ENCODE measurements around the gene CBX5. TPM values are rescaled to one million over a fixed set of nuclear protein-coding genes. Genes with fewer than 3 reads are reported as not detected.
A peak's percentile ranks its signal among the peaks of the same experiment; 100 is the strongest.

Gene CBX5
- polyA plus RNA-seq, 1 of the 3 experiments (the other 2 are of a cell fraction) = 11.6 TPM

DNA sequence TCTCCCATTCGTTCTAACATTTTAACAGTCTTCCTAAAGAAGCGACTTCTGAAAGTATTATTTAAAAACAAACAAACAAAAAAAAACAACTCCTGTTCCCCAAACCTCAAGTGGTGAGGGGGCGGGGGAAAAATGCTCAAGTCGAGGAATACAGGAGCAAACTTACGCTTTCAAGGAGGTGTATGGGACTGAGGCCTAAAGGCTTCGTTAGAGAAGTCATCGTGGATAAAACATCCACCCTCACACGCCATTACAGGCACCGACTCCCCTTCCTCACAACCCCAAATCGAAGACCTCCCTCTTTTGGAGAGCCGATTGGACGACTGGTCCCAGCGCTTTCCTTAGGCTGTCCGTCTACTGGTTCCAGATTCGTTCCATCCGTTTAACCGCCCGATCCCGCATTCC, 693 bp downstream of the CBX5 start:
- peaks cover 48% of the 10 kb centered on the region for H3F3A ChIP-seq (replicated peaks; ENCODE audit: insufficient read depth)
- H3K36me3 ChIP-seq (replicated peaks in 1 of 2; ENCODE audit: control insufficient read depth in 1 of 2, insufficient read depth in 2 of 2, low read length in 1 of 2) = peaks cover 30 to 33% of the 10 kb centered on the region in 2 experiments
- TF ChIP-seq FOXM1 (IDR thresholded peaks at IDR 0.05; ENCODE audit: low read depth) (no peak), SIN3A (IDR thresholded peaks at IDR 0.05; ENCODE audit: borderline replicate concordance, low read depth, low read length) (no peak), YY1 (IDR thresholded peaks at IDR 0.05; ENCODE audit: low read depth) (peak; percentile 56; the same call in 1 of the 2 replicates), ELF1 (IDR thresholded peaks at IDR 0.05) (0 out of 2 replicates have a peak, but pooled peaks have one; percentile 11), TEAD4 (IDR thresholded peaks at IDR 0.05; ENCODE audit: borderline replicate concordance, insufficient read depth) (0 out of 2 replicates have a peak, but pooled peaks have one; percentile 57), GABPA (IDR thresholded peaks at IDR 0.05; ENCODE audit: low read depth) (peak; percentile 3; the same call in 1 of the 2 replicates), SMC3 (IDR thresholded peaks at IDR 0.05; ENCODE audit: low read depth, low read length) (no peak)
- TF ChIP-seq, protein P1, sequence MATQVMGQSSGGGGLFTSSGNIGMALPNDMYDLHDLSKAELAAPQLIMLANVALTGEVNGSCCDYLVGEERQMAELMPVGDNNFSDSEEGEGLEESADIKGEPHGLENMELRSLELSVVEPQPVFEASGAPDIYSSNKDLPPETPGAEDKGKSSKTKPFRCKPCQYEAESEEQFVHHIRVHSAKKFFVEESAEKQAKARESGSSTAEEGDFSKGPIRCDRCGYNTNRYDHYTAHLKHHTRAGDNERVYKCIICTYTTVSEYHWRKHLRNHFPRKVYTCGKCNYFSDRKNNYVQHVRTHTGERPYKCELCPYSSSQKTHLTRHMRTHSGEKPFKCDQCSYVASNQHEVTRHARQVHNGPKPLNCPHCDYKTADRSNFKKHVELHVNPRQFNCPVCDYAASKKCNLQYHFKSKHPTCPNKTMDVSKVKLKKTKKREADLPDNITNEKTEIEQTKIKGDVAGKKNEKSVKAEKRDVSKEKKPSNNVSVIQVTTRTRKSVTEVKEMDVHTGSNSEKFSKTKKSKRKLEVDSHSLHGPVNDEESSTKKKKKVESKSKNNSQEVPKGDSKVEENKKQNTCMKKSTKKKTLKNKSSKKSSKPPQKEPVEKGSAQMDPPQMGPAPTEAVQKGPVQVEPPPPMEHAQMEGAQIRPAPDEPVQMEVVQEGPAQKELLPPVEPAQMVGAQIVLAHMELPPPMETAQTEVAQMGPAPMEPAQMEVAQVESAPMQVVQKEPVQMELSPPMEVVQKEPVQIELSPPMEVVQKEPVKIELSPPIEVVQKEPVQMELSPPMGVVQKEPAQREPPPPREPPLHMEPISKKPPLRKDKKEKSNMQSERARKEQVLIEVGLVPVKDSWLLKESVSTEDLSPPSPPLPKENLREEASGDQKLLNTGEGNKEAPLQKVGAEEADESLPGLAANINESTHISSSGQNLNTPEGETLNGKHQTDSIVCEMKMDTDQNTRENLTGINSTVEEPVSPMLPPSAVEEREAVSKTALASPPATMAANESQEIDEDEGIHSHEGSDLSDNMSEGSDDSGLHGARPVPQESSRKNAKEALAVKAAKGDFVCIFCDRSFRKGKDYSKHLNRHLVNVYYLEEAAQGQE (IDR thresholded peaks at IDR 0.05; ENCODE audit: low read depth, low read length) = peak; percentile 32; the same call in 1 of the 2 replicates
- H3K4me2 ChIP-seq = peak overlapping the region; percentile 86
- H3K9ac ChIP-seq = peak overlapping the region; percentile 98
- peaks cover 32% of the 10 kb centered on the region for H4K20me1 ChIP-seq (ENCODE audit: insufficient read depth)
- no peaks in the 10 kb centered on the region for H3K9me3 ChIP-seq
- no peak for DNase-seq
- peaks cover 87% of the 10 kb centered on the region for H3K79me2 ChIP-seq (ENCODE audit: insufficient read depth)
- H3K9me2 ChIP-seq = no peaks in the 10 kb centered on the region
- ChIA-PET CTCF (interaction anchor here (0.7 to 2.9 kb wide), 8 partner anchors 15 to 100 kb away, joined by 3 to 13 read pairs (median 4); no protein-coding TSS in a partner anchor), POLR2A (interaction anchor here (0.7 to 3.5 kb wide), 12 partner anchors 8 to 93 kb away, joined by 3 to 36 read pairs (median 12); partner anchors contain the start of gene COPZ1)
- no peaks in the 10 kb centered on the region for H3K27me3 ChIP-seq (ENCODE audit: insufficient read depth)
- H3K4me1 ChIP-seq (ENCODE audit: control insufficient read depth in 1 of 2, insufficient read depth in 2 of 2, low read depth in 1 of 2, low read length in 1 of 2) = peaks cover 15 to 25% of the 10 kb centered on the region in 2 experiments; a peak in 3 of 4 replicates
- WGBS (ENCODE audit: low lambda C conversion rate) = 2% methylated on average over 19 of the region's 19 CpGs
- H2AFZ ChIP-seq (ENCODE audit: low read depth) = no peak overlapping the region
- H3K4me3 ChIP-seq (ENCODE audit: low read depth in 2 of 2, low read length in 1 of 2) = peak overlapping the region; percentile 80 to 88
- H3K27ac ChIP-seq (ENCODE audit: low read depth in 2 of 2, low read length in 1 of 2) = peak overlapping the region; percentile 93 to 99

DNA sequence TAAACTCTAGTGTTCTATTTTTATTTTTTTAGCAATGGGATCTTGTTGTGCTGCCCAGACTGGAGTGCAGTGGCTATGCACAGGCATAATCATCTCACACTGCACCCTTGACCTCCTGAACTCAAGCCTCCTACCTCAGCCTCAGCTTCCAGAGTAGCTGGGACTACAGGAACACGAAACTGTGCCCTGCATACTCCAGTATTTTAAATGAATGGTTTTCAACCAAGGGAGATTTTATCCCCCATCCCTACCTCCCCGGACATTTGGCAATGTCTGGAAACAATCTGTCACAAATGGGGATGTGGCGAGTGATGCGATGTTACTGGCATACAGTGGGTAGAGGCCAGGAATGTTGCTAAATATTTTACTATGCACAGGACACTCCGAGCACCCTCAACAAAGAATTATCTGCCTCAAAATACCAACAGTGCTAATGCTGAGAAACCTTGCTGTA, 2.1 kb downstream of the CBX5 start:
- peaks cover 87% of the 10 kb centered on the region for H3K79me2 ChIP-seq (ENCODE audit: insufficient read depth)
- no peak for DNase-seq
- 30% methylated on average over 5 of the region's 5 CpGs for WGBS (ENCODE audit: low lambda C conversion rate)
- H3K27me3 ChIP-seq (ENCODE audit: insufficient read depth) = no peaks in the 10 kb centered on the region
- no peaks in the 10 kb centered on the region for H3K9me2 ChIP-seq
- H2AFZ ChIP-seq (ENCODE audit: low read depth) = no peak overlapping the region
- H3F3A ChIP-seq (replicated peaks; ENCODE audit: insufficient read depth) = peaks cover 39% of the 10 kb centered on the region
- H4K20me1 ChIP-seq (ENCODE audit: insufficient read depth) = peaks cover 18% of the 10 kb centered on the region
- ChIA-PET POLR2A (no interaction called here), CTCF (interaction anchor here (0.8 to 1.0 kb wide), 2 partner anchors 26 to 101 kb away, joined by 3 to 4 read pairs; no protein-coding TSS in a partner anchor)
- H3K9me3 ChIP-seq = no peaks in the 10 kb centered on the region
- H3K27ac ChIP-seq (ENCODE audit: low read depth in 2 of 2, low read length in 1 of 2) = peak overlapping the region; percentile 93 to 99
- H3K4me3 ChIP-seq (ENCODE audit: low read depth in 2 of 2, low read length in 1 of 2) = peak overlapping the region; percentile 80 to 88
- H3K4me2 ChIP-seq = peak overlapping the region; percentile 86
- peaks cover 6 to 12% of the 10 kb centered on the region in 2 experiments; a peak in 3 of 4 replicates for H3K4me1 ChIP-seq (ENCODE audit: control insufficient read depth in 1 of 2, insufficient read depth in 2 of 2, low read depth in 1 of 2, low read length in 1 of 2)
- H3K9ac ChIP-seq = peak overlapping the region; percentile 98
- peaks cover 25 to 31% of the 10 kb centered on the region in 2 experiments for H3K36me3 ChIP-seq (replicated peaks in 1 of 2; ENCODE audit: control insufficient read depth in 1 of 2, insufficient read depth in 2 of 2, low read length in 1 of 2)
- TF ChIP-seq RAD21 (IDR thresholded peaks at IDR 0.05; ENCODE audit: low read length) = no peak
- TF ChIP-seq, protein P2, sequence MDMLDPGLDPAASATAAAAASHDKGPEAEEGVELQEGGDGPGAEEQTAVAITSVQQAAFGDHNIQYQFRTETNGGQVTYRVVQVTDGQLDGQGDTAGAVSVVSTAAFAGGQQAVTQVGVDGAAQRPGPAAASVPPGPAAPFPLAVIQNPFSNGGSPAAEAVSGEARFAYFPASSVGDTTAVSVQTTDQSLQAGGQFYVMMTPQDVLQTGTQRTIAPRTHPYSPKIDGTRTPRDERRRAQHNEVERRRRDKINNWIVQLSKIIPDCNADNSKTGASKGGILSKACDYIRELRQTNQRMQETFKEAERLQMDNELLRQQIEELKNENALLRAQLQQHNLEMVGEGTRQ (IDR thresholded peaks at IDR 0.05; ENCODE audit: borderline replicate concordance, low read depth, low read length) = no peak
- TF ChIP-seq CHD2 (IDR thresholded peaks at IDR 0.05; ENCODE audit: low read length, partially characterized antibody) = no peak
- TF ChIP-seq, protein P1 (IDR thresholded peaks at IDR 0.05; ENCODE audit: low read depth, low read length) = no peak
- no peak for TF ChIP-seq MXI1 (IDR thresholded peaks at IDR 0.05; ENCODE audit: low read depth, low read length)
- no peak for TF ChIP-seq NRF1 (IDR thresholded peaks at IDR 0.05; ENCODE audit: low read depth, low read length)
- TF ChIP-seq, protein P3, sequence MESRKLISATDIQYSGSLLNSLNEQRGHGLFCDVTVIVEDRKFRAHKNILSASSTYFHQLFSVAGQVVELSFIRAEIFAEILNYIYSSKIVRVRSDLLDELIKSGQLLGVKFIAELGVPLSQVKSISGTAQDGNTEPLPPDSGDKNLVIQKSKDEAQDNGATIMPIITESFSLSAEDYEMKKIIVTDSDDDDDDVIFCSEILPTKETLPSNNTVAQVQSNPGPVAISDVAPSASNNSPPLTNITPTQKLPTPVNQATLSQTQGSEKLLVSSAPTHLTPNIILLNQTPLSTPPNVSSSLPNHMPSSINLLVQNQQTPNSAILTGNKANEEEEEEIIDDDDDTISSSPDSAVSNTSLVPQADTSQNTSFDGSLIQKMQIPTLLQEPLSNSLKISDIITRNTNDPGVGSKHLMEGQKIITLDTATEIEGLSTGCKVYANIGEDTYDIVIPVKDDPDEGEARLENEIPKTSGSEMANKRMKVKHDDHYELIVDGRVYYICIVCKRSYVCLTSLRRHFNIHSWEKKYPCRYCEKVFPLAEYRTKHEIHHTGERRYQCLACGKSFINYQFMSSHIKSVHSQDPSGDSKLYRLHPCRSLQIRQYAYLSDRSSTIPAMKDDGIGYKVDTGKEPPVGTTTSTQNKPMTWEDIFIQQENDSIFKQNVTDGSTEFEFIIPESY (IDR thresholded peaks at IDR 0.05; ENCODE audit: borderline replicate concordance, low read depth) = no peak
- TF ChIP-seq YY1 (IDR thresholded peaks at IDR 0.05; ENCODE audit: low read depth) = no peak
- TF ChIP-seq JUND (IDR thresholded peaks at IDR 0.05) = 0 out of 2 replicates have a peak, but pooled peaks have one; percentile 11
- no peak for TF ChIP-seq GABPA (IDR thresholded peaks at IDR 0.05; ENCODE audit: low read depth)
- no peak for TF ChIP-seq RFX5 (IDR thresholded peaks at IDR 0.05; ENCODE audit: low read length)

Measured in SK-N-SH (cell line).